CD14-positive monocyte (primary cell): ENCODE results near the gene TSPAN31. TPM values are rescaled to one million over a fixed set of nuclear protein-coding genes. Genes with fewer than 3 reads are reported as not detected.
A peak's percentile ranks its signal among the peaks of the same experiment; 100 is the strongest.

Experiments
- DNase-seq, 3 donors: peaks; one replicate each; pipeline ENCODE4 v3.0.0-alpha.2; 2011 to 2022
- H2AFZ ChIP-seq: 2 replicates; pipeline ENCODE4 v1.6.0; 2012; ENCODE audit warnings: mild to moderate bottlenecking, low read depth, low read length, inconsistent platforms; ENCODE audit not compliant: insufficient read depth, poor library complexity, severe bottlenecking
- H3K27ac ChIP-seq, 2 donors: 1 replicate in 1 of 2; 2 replicates in 1 of 2; pipeline ENCODE4 v1.5.1; 2012 to 2013; ENCODE audit warnings: low read length in 2 of 2, control low read depth in 1 of 2, inconsistent platforms in 1 of 2, low read depth in 1 of 2, mild to moderate bottlenecking in 1 of 2
- H3K27me3 ChIP-seq, 2 donors: one replicate each; pipeline versions ENCODE4 v1.6.0 to v1.6.1; 2011 to 2013; ENCODE audit warnings: low read length in 2 of 2; ENCODE audit not compliant: control insufficient read depth in 2 of 2, insufficient read depth in 2 of 2
- H3K36me3 ChIP-seq, 2 donors: replicated peaks in 1 of 2; 1 replicate in 1 of 2; 2 replicates in 1 of 2; pipeline versions ENCODE4 v1.5.1 to v1.6.1; 2012 to 2013; ENCODE audit warnings: low read length in 2 of 2, control low read depth in 1 of 2, inconsistent platforms in 1 of 2, mild to moderate bottlenecking in 1 of 2; ENCODE audit not compliant: insufficient read depth in 2 of 2, control insufficient read depth in 1 of 2
- H3K4me1 ChIP-seq, 2 donors: 1 replicate in 1 of 2; 2 replicates in 1 of 2; pipeline versions ENCODE4 v1.5.1 to v1.6.1; 2012 to 2013; ENCODE audit warnings: low read length in 2 of 2, control low read depth in 1 of 2, inconsistent platforms in 1 of 2, mild to moderate bottlenecking in 1 of 2, moderate library complexity in 1 of 2; ENCODE audit not compliant: insufficient read depth in 2 of 2, control insufficient read depth in 1 of 2
- H3K4me2 ChIP-seq: replicated peaks from 2 replicates; pipeline ENCODE3; 2012; ENCODE audit warnings: low read length, moderate library complexity, mild to moderate bottlenecking; ENCODE audit not compliant: poor library complexity, severe bottlenecking; ENCODE audit errors: extremely low read depth
- H3K4me3 ChIP-seq, 3 experiments: fragments of 200-600 bp in 1 of 3; sonication (generic) in 1 of 3; replicated peaks in 1 of 3; 1 replicate in 2 of 3; 2 replicates in 1 of 3; pipeline ENCODE4 v1.5.1; 2011 to 2013; ENCODE audit warnings: low read length in 3 of 3, mild to moderate bottlenecking in 3 of 3, control low read depth in 2 of 3, low read depth in 2 of 3, inconsistent platforms in 1 of 3, moderate library complexity in 1 of 3
- H3K79me2 ChIP-seq: 2 replicates; pipeline ENCODE4 v1.6.0; 2012; ENCODE audit warnings: mild to moderate bottlenecking, control low read depth, inconsistent platforms, low read length, moderate library complexity; ENCODE audit not compliant: insufficient read depth
- H3K9ac ChIP-seq: 2 replicates; pipeline ENCODE4 v1.6.0; 2017; ENCODE audit warnings: low read length, mild to moderate bottlenecking; ENCODE audit not compliant: insufficient read depth, poor library complexity, severe bottlenecking
- H3K9me3 ChIP-seq, 2 donors: replicated peaks in 1 of 2; 1 replicate in 1 of 2; 2 replicates in 1 of 2; pipeline versions ENCODE4 v1.5.1 to v1.6.1; 2012 to 2013; ENCODE audit warnings: low read length in 2 of 2, control low read depth in 1 of 2; ENCODE audit not compliant: control insufficient read depth in 1 of 2, insufficient read depth in 1 of 2
- H4K20me1 ChIP-seq: 2 replicates; pipeline ENCODE4 v1.6.0; 2012; ENCODE audit warnings: mild to moderate bottlenecking, low read length, control low read depth, moderate library complexity; ENCODE audit not compliant: insufficient read depth
- H3K27ac Mint-ChIP-seq, 7 donors: one replicate each; pipeline ENCODE4 v1.8.0; 2020; ENCODE audit warnings: mild to moderate bottlenecking in 7 of 7, mixed read lengths in 7 of 7, moderate library complexity in 6 of 7, inconsistent platforms in 2 of 7
- H3K27me3 Mint-ChIP-seq, 3 donors: one replicate each; pipeline ENCODE4 v1.8.0; 2021 to 2022; ENCODE audit warnings: low read depth in 3 of 3, mild to moderate bottlenecking in 3 of 3, mixed read lengths in 3 of 3, moderate library complexity in 3 of 3, inconsistent platforms in 1 of 3
- H3K36me3 Mint-ChIP-seq, 2 donors: one replicate each; pipeline ENCODE4 v1.8.0; 2020; ENCODE audit warnings: mixed read lengths in 2 of 2, inconsistent platforms in 1 of 2, mild to moderate bottlenecking in 1 of 2
- H3K4me1 Mint-ChIP-seq: one replicate; pipeline ENCODE4 v1.8.0; 2020; ENCODE audit warnings: mild to moderate bottlenecking, mixed read lengths
- H3K4me3 Mint-ChIP-seq, 2 donors: one replicate each; pipeline ENCODE4 v1.8.0; 2020; ENCODE audit warnings: mild to moderate bottlenecking in 2 of 2, mixed read lengths in 2 of 2, moderate library complexity in 1 of 2
- H3K9me3 Mint-ChIP-seq, 7 donors: one replicate each; pipeline ENCODE4 v1.8.0; 2020 to 2022; ENCODE audit warnings: mixed read lengths in 7 of 7, mild to moderate bottlenecking in 6 of 7, moderate library complexity in 6 of 7, inconsistent platforms in 2 of 7
- CTCF ChIP-seq: fragments of 200-600 bp; IDR thresholded peaks from one replicate; pipeline ENCODE4 v1.8.0; 2022; ENCODE audit warnings: antibody characterized with exemption, mild to moderate bottlenecking
- WGBS: methylation state at CpG from one replicate; pipeline ENCODE4 v1.1.5; 2013; ENCODE audit warnings: missing lambda C conversion rate; ENCODE audit not compliant: insufficient coverage; 5-methylcytosine and 5-hydroxymethylcytosine counted together
- intact Hi-C, 2 donors: fragments of 100-400 bp; cut with micrococcal nuclease; formaldehyde crosslinking; loops; one replicate each; pipeline versions ENCODE4 v1.15.0 to v1.15.1; 2023
- polyA plus RNA-seq, 3 donors: library from polyadenylated mRNA; depleted of rRNA in 1 of 3; unstranded in 2 of 3; stranded (reverse) in 1 of 3; fragments of 300-500 nt in 2 of 3; fragments of >200 nt in 1 of 3; fragmentation: Illumina TruSeq in 2 of 3; gene quantifications; 1 replicate in 2 of 3; 2 replicates in 1 of 3; pipeline ENCODE4 v1.2.3, GENCODE V29; 2012 to 2021

TSPAN31 gene
- polyA plus RNA-seq, 3 donors = 20.6 to 48.1 (median 43.0) TPM

GRCh38 chr12:57751788-57752667 is 7.2 kb downstream of the TSPAN31 start, which contains the start of gene CDK4:
Gene CDK4 (minus strand): TSS chr12:57752310. CDS start chr12:57751717, 593 bp downstream.
- Mint-ChIP-seq H3K27ac (peak within 1 kb of the TSS; percentile 84 to 95 (median 92)), H3K4me3 (peak within 1 kb of the TSS; percentile 82 to 96), H3K9me3 (peaks cover 0 to 3% (median 0%) of the 10 kb centered on the region in 7 donors), H3K4me1 (peaks cover 43% of the 10 kb centered on the region), H3K36me3 (peaks cover 21 to 36% of the 10 kb centered on the region in 2 donors), H3K27me3 (peaks cover 7 to 13% (median 7%) of the 10 kb centered on the region in 3 donors)
- Histone ChIP-seq H3K4me3 (peak within 1 kb of the TSS; percentile 36 to 81 (median 68)), H3K4me1 (peaks cover 38 to 43% of the 10 kb centered on the region in 2 donors), H3K9ac (peak within 1 kb of the TSS; percentile 72), H4K20me1 (no peaks in the 10 kb centered on the region), H2AFZ (peak within 1 kb of the TSS; percentile 92), H3K36me3 (peaks cover 14 to 32% of the 10 kb centered on the region in 2 donors), H3K4me2 (peak within 1 kb of the TSS; percentile 88), H3K9me3 (no peaks in the 10 kb centered on the region), H3K27me3 (peaks cover 0 to 7% of the 10 kb centered on the region in 2 donors), H3K27ac (peak within 1 kb of the TSS; percentile 79 to 82), H3K79me2 (peaks cover 27% of the 10 kb centered on the region)
- intact Hi-C loops = loop anchor here in 1 of 2 donors (10.0 kb wide), 1 partner anchor 207 kb away; the partner anchor contains the start of gene DCTN2
- no peak for TF ChIP-seq CTCF
- peak; percentile 99 to 100 (median 99) for DNase-seq
- WGBS = 0% methylated on average over 45 of the region's 58 CpGs

GRCh38 chr12:57752668-57753000 is 7.8 kb downstream of the TSPAN31 start:
- H3K27ac ChIP-seq = peak overlapping the region; percentile 70 to 79
- no CpG with 5 or more reads among the region's 5 CpGs for WGBS
- intact Hi-C loops = loop anchor here in 1 of 2 donors (10.0 kb wide), 1 partner anchor 208 kb away; the partner anchor contains the start of gene DCTN2
- H4K20me1 ChIP-seq = no peaks in the 10 kb centered on the region
- H3K4me3 ChIP-seq = peak overlapping the region; percentile 30 to 81 (median 68)
- peaks cover 39 to 45% of the 10 kb centered on the region in 2 donors for H3K4me1 ChIP-seq
- peaks cover 17 to 31% of the 10 kb centered on the region in 2 donors for H3K36me3 Mint-ChIP-seq
- H3K27ac Mint-ChIP-seq = peak overlapping the region; percentile 84 to 95 (median 92)
- peaks cover 0 to 3% (median 0%) of the 10 kb centered on the region in 7 donors for H3K9me3 Mint-ChIP-seq
- H3K9me3 ChIP-seq = no peaks in the 10 kb centered on the region
- peak overlapping the region; percentile 92 for H2AFZ ChIP-seq
- H3K4me1 Mint-ChIP-seq = peaks cover 44% of the 10 kb centered on the region
- no peak overlapping the region for H3K9ac ChIP-seq
- H3K79me2 ChIP-seq = peaks cover 27% of the 10 kb centered on the region
- H3K27me3 Mint-ChIP-seq = peaks cover 7 to 13% (median 7%) of the 10 kb centered on the region in 3 donors
- H3K36me3 ChIP-seq = peaks cover 10 to 25% of the 10 kb centered on the region in 2 donors
- TF ChIP-seq CTCF = no peak
- H3K4me2 ChIP-seq = peak overlapping the region; percentile 88
- peak overlapping the region; percentile 82 to 96 for H3K4me3 Mint-ChIP-seq
- DNase-seq = no peak
- peaks cover 0 to 7% of the 10 kb centered on the region in 2 donors for H3K27me3 ChIP-seq
